H9 (cell line): ENCODE data around the gene PIPOX. TPM values are rescaled to one million over a fixed set of nuclear protein-coding genes. Genes with fewer than 3 reads are reported as not detected.
A peak's percentile ranks its signal among the peaks of the same experiment; 100 is the strongest.

ENCODE experiments used
- DNase-seq: peaks from one replicate; pipeline ENCODE4 v3.0.0-alpha.2; 2017
- H2AFZ ChIP-seq: one replicate; pipeline ENCODE4 v1.6.1; 2013; ENCODE audit warnings: mild to moderate bottlenecking, low read length, control low read depth, moderate library complexity
- H2AK5ac ChIP-seq: 2 replicates; pipeline ENCODE4 v1.6.1; 2013; ENCODE audit warnings: low read length, control low read depth, mixed read lengths; ENCODE audit not compliant: insufficient read length
- H2BK120ac ChIP-seq: one replicate; pipeline ENCODE4 v1.6.1; 2013; ENCODE audit warnings: low read depth, mild to moderate bottlenecking, low read length, control low read depth, inconsistent platforms; ENCODE audit not compliant: poor library complexity, severe bottlenecking
- H2BK12ac ChIP-seq: 2 replicates; pipeline ENCODE4 v1.6.1; 2013; ENCODE audit warnings: low read length, control low read depth, mixed read lengths, low read depth; ENCODE audit not compliant: insufficient read length
- H2BK15ac ChIP-seq: 2 replicates; pipeline ENCODE4 v1.6.1; 2013; ENCODE audit warnings: low read depth, low read length, control low read depth
- H2BK20ac ChIP-seq: one replicate; pipeline ENCODE4 v1.6.1; 2013; ENCODE audit warnings: low read depth, mild to moderate bottlenecking, low read length, control low read depth, inconsistent platforms; ENCODE audit not compliant: poor library complexity, severe bottlenecking
- H2BK5ac ChIP-seq: 2 replicates; pipeline ENCODE4 v1.6.1; 2013; ENCODE audit warnings: low read length, control low read depth, mixed read lengths; ENCODE audit not compliant: insufficient read length
- H3K14ac ChIP-seq: 2 replicates; pipeline ENCODE4 v1.6.1; 2013; ENCODE audit warnings: low read length, control low read depth; ENCODE audit not compliant: insufficient read depth
- H3K18ac ChIP-seq: 2 replicates; pipeline ENCODE4 v1.6.1; 2013; ENCODE audit warnings: low read depth, mild to moderate bottlenecking, mixed read lengths, low read length, control low read depth; ENCODE audit not compliant: insufficient read length
- H3K23ac ChIP-seq: 2 replicates; pipeline ENCODE4 v1.6.1; 2013; ENCODE audit warnings: low read length, control low read depth, mixed read lengths, low read depth; ENCODE audit not compliant: insufficient read length
- H3K23me2 ChIP-seq: 2 replicates; pipeline ENCODE4 v1.6.1; 2013; ENCODE audit warnings: low read depth, mild to moderate bottlenecking, mixed read lengths, low read length, control low read depth; ENCODE audit not compliant: insufficient read length, poor library complexity, severe bottlenecking
- H3K27ac ChIP-seq: 2 replicates; pipeline ENCODE4 v1.5.1; 2013; ENCODE audit warnings: low read length, control low read depth, mixed read lengths, low read depth; ENCODE audit not compliant: insufficient read length
- H3K27me3 ChIP-seq: 2 replicates; pipeline ENCODE4 v1.6.1; 2013; ENCODE audit warnings: low read length, control low read depth, inconsistent platforms; ENCODE audit not compliant: insufficient read depth
- H3K4ac ChIP-seq: 2 replicates; pipeline ENCODE4 v1.6.1; 2013; ENCODE audit warnings: low read depth, mild to moderate bottlenecking, control low read depth, inconsistent platforms, low read length, moderate library complexity
- H3K4me1 ChIP-seq: 2 replicates; pipeline ENCODE4 v1.6.1; 2013; ENCODE audit warnings: low read length, control low read depth, inconsistent platforms; ENCODE audit not compliant: insufficient read depth
- H3K4me2 ChIP-seq: 2 replicates; pipeline ENCODE4 v1.6.1; 2013; ENCODE audit warnings: low read length, control low read depth, mixed read lengths; ENCODE audit not compliant: insufficient read length, insufficient read depth
- H3K56ac ChIP-seq: 2 replicates; pipeline ENCODE4 v1.6.1; 2013; ENCODE audit warnings: low read depth, mild to moderate bottlenecking, mixed read lengths, low read length, control low read depth; ENCODE audit not compliant: insufficient read length
- H3K79me1 ChIP-seq: 2 replicates; pipeline ENCODE4 v1.6.1; 2013; ENCODE audit warnings: low read depth, mild to moderate bottlenecking, moderate library complexity, low read length, control low read depth, inconsistent platforms; ENCODE audit not compliant: insufficient read depth, poor library complexity, severe bottlenecking
- H3K79me2 ChIP-seq: 2 replicates; pipeline ENCODE4 v1.6.1; 2013; ENCODE audit warnings: low read length, control low read depth, inconsistent platforms; ENCODE audit not compliant: insufficient read depth
- H3K9ac ChIP-seq: 2 replicates; pipeline ENCODE4 v1.6.1; 2013; ENCODE audit warnings: low read length, control low read depth, mixed read lengths; ENCODE audit not compliant: insufficient read length; ENCODE audit errors: extremely low read depth
- H3K9me3 ChIP-seq: one replicate; pipeline ENCODE4 v1.6.1; 2013; ENCODE audit warnings: low read depth, low read length, inconsistent platforms; ENCODE audit not compliant: control insufficient read depth
- H3T11ph ChIP-seq: one replicate; pipeline ENCODE4 v1.6.1; 2013; ENCODE audit warnings: mild to moderate bottlenecking, low read length, control low read depth, inconsistent platforms
- H4K20me1 ChIP-seq: one replicate; pipeline ENCODE4 v1.6.1; 2013; ENCODE audit not compliant: control insufficient read depth, insufficient read length, insufficient read depth
- H4K5ac ChIP-seq: 2 replicates; pipeline ENCODE4 v1.6.1; 2013; ENCODE audit warnings: low read depth, mild to moderate bottlenecking, mixed read lengths, low read length, control low read depth; ENCODE audit not compliant: insufficient read length
- H4K8ac ChIP-seq: replicated peaks from 2 replicates; pipeline ENCODE4 v1.6.1; 2013; ENCODE audit warnings: low read length, control low read depth, mixed read lengths, low read depth; ENCODE audit not compliant: insufficient read length
- H4K91ac ChIP-seq: 2 replicates; pipeline ENCODE4 v1.6.1; 2013; ENCODE audit warnings: low read depth, mild to moderate bottlenecking, moderate library complexity, mixed read lengths, low read length, control low read depth; ENCODE audit not compliant: insufficient read length
- H3K27ac Mint-ChIP-seq, 3 experiments: 2 replicates in 2 of 3; 3 replicates in 1 of 3; pipeline ENCODE4 v1.8.0; 2020 to 2021; ENCODE audit warnings: mixed read lengths in 3 of 3, mild to moderate bottlenecking in 1 of 3, moderate library complexity in 1 of 3
- H3K27me3 Mint-ChIP-seq: 2 replicates; pipeline ENCODE4 v1.8.0; 2021; ENCODE audit warnings: low read depth, mild to moderate bottlenecking, moderate library complexity, mixed read lengths
- H3K36me3 Mint-ChIP-seq, 3 experiments: 2 replicates in 2 of 3; 3 replicates in 1 of 3; pipeline ENCODE4 v1.8.0; 2020 to 2021; ENCODE audit warnings: low read depth in 3 of 3, mixed read lengths in 3 of 3; ENCODE audit not compliant: insufficient read depth in 1 of 3
- H3K4me1 Mint-ChIP-seq, 2 experiments: 2 replicates each; pipeline ENCODE4 v1.8.0; 2020; ENCODE audit warnings: mixed read lengths in 2 of 2
- H3K4me3 Mint-ChIP-seq, 2 experiments: 2 replicates in 1 of 2; 3 replicates in 1 of 2; pipeline ENCODE4 v1.8.0; 2020 to 2021; ENCODE audit warnings: mild to moderate bottlenecking in 2 of 2, mixed read lengths in 2 of 2, moderate library complexity in 1 of 2
- H3K9me3 Mint-ChIP-seq, 2 experiments: 2 replicates in 1 of 2; 3 replicates in 1 of 2; pipeline ENCODE4 v1.8.0; 2020; ENCODE audit warnings: mild to moderate bottlenecking in 2 of 2, mixed read lengths in 2 of 2, moderate library complexity in 1 of 2
- WGBS: extraction: QIAGEN DNeasy Blood & Tissue Kit; methylation state at CpG from one replicate; pipeline ENCODE4 v1.1.7; 2013; ENCODE audit warnings: missing lambda C conversion rate, low lambda C conversion rate, mixed read lengths; ENCODE audit not compliant: insufficient read length; ENCODE audit errors: extremely low coverage; 5-methylcytosine and 5-hydroxymethylcytosine counted together
- total RNA-seq: library from RNA; stranded (reverse); gene quantifications from 2 replicates; pipeline ENCODE4 v1.2.1, GENCODE V29; 2021
- TF ChIP-seq, protein P1 (sequence below): fragments of 200-600 bp; sonication (generic); conservative IDR thresholded peaks from 3 replicates; pipeline ENCODE4 v1.8.0; 2021; ENCODE audit warnings: antibody characterized with exemption, mild to moderate bottlenecking

PIPOX gene
- total RNA-seq, 1 experiment from 2014 or later, result 30.1 TPM

DNA sequence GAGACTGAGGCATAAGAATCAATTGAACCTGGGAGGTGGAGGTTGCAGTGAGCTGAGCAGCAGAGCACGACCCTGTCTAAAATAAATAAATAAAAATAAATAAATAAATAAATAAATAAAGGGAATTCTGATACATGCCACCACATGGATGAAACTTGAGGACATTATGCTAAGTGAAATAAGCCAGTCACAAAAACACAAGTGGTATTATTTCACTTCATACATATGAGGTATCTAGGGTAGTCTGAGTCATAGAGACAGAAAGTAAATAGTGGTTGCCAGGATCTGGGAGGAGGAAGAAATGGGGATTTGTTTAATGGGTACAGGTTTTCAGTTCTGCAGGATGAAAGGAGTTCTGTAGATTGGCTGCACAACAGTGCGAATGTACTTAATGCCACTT, 16.3 kb downstream of the PIPOX start:
- Mint-ChIP-seq H3K27ac (peak overlapping the region in 1 of 3 experiments; percentile 82; a peak in 2 of 7 replicates), H3K4me3 (no peak overlapping the region), H3K27me3 (no peaks in the 10 kb centered on the region), H3K36me3 (peaks cover 0 to 16% (median 0%) of the 10 kb centered on the region in 3 experiments; a peak in 3 of 7 replicates), H3K4me1 (peaks cover 37 to 41% of the 10 kb centered on the region in 2 experiments), H3K9me3 (no peaks in the 10 kb centered on the region)
- H4K8ac ChIP-seq, result no peak overlapping the region
- no peak overlapping the region for H2AFZ ChIP-seq
- H2BK20ac ChIP-seq, result no peak overlapping the region
- TF ChIP-seq, protein P1, sequence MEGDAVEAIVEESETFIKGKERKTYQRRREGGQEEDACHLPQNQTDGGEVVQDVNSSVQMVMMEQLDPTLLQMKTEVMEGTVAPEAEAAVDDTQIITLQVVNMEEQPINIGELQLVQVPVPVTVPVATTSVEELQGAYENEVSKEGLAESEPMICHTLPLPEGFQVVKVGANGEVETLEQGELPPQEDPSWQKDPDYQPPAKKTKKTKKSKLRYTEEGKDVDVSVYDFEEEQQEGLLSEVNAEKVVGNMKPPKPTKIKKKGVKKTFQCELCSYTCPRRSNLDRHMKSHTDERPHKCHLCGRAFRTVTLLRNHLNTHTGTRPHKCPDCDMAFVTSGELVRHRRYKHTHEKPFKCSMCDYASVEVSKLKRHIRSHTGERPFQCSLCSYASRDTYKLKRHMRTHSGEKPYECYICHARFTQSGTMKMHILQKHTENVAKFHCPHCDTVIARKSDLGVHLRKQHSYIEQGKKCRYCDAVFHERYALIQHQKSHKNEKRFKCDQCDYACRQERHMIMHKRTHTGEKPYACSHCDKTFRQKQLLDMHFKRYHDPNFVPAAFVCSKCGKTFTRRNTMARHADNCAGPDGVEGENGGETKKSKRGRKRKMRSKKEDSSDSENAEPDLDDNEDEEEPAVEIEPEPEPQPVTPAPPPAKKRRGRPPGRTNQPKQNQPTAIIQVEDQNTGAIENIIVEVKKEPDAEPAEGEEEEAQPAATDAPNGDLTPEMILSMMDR, result no peak
- no peaks in the 10 kb centered on the region for H3K9me3 ChIP-seq
- no peak overlapping the region for H3K18ac ChIP-seq
- H3T11ph ChIP-seq, result no peak overlapping the region
- peaks cover 7% of the 10 kb centered on the region; the same call in 1 of the 2 replicates for H3K4me1 ChIP-seq
- no peaks in the 10 kb centered on the region for H3K27me3 ChIP-seq
- H3K4ac ChIP-seq, result no peak overlapping the region
- H3K23me2 ChIP-seq, result no peaks in the 10 kb centered on the region
- H3K4me2 ChIP-seq, result no peak overlapping the region
- H2BK5ac ChIP-seq, result no peak overlapping the region
- no peak overlapping the region for H4K5ac ChIP-seq
- no peak for DNase-seq
- no peaks in the 10 kb centered on the region for H4K20me1 ChIP-seq
- H3K79me1 ChIP-seq, result no peaks in the 10 kb centered on the region
- H3K56ac ChIP-seq, result no peak overlapping the region
- no peak overlapping the region for H4K91ac ChIP-seq
- no peak overlapping the region for H2BK12ac ChIP-seq
- no peak overlapping the region for H3K14ac ChIP-seq
- no peaks in the 10 kb centered on the region for H3K79me2 ChIP-seq
- no peak overlapping the region for H2AK5ac ChIP-seq
- H3K23ac ChIP-seq, result no peak overlapping the region
- H2BK15ac ChIP-seq, result no peak overlapping the region
- whole genome bisulfite sequencing, result no CpG with 5 or more reads among the region's 2 CpGs
- no peak overlapping the region for H3K27ac ChIP-seq
- no peak overlapping the region for H3K9ac ChIP-seq
- H2BK120ac ChIP-seq, result no peak overlapping the region
